ENCODE measurements around the gene ATG7.

- TF ChIP-seq POLR2A (IDR thresholded peaks at IDR 0.05; ENCODE audit: low read depth, low read length) (no peak), TAF1 (IDR thresholded peaks at IDR 0.05; ENCODE audit: borderline replicate concordance, low read depth, low read length) (no peak)
Observed at GRCh38 chr3:11346416-11346815, 74.2 kb downstream of the ATG7 start.

All from GM12892 (cell line).